ENCODE results near the gene ISYNA1.

DNA sequence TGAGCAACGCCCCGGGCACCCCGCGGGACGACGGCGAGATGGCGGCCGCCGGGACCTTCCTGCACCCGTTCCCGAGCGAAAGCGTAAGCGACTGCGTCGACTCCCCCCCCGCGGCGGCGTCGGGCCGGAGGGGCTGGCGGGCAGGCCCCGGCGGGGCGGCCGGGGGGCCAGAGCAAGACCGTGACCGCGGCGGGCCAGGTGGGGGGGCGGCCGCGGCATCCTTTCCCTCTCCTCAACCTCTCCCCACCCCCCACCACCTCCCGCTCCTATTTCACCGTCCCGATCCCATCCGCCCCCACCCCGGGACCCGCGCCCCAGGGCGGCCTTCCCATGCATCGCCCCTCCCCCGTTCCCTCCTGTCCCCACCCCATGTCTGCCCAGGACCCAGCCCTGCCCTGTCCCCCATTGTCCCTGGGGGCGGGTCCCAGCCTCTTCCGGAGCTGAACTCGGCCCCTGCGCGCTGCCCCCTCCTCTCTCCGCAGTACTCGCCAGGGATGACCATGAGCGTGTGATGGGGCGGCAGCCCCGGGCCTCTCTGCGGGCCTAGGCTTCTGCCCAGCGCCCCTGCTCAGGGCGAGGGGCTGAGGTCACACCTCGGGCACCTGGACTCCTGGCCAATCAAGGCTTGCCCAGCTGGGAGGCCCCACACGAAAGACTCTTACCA lies 4.1 kb downstream of the ISYNA1 start:
- TF ChIP-seq, protein P1, sequence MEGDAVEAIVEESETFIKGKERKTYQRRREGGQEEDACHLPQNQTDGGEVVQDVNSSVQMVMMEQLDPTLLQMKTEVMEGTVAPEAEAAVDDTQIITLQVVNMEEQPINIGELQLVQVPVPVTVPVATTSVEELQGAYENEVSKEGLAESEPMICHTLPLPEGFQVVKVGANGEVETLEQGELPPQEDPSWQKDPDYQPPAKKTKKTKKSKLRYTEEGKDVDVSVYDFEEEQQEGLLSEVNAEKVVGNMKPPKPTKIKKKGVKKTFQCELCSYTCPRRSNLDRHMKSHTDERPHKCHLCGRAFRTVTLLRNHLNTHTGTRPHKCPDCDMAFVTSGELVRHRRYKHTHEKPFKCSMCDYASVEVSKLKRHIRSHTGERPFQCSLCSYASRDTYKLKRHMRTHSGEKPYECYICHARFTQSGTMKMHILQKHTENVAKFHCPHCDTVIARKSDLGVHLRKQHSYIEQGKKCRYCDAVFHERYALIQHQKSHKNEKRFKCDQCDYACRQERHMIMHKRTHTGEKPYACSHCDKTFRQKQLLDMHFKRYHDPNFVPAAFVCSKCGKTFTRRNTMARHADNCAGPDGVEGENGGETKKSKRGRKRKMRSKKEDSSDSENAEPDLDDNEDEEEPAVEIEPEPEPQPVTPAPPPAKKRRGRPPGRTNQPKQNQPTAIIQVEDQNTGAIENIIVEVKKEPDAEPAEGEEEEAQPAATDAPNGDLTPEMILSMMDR (IDR thresholded peaks at IDR 0.05; ENCODE audit: low read depth, low read length, poor library complexity, severe bottlenecking) = no peak
- TF ChIP-seq EZH2phosphoT487 (IDR thresholded peaks at IDR 0.05; ENCODE audit: borderline replicate concordance, low read length) = no peak

Data from DOHH2 (cell line).